NOMO-1 (cell line): Measurements from ENCODE around the gene AKAP4.

Source experiments
- DNase-seq, 2 experiments: peaks; one replicate each; lab custom pipeline; 2025; ENCODE audit not compliant: unreplicated experiment in 2 of 2; lab: John Stamatoyannopoulos, UW

The AKAP4 gene, protein sequence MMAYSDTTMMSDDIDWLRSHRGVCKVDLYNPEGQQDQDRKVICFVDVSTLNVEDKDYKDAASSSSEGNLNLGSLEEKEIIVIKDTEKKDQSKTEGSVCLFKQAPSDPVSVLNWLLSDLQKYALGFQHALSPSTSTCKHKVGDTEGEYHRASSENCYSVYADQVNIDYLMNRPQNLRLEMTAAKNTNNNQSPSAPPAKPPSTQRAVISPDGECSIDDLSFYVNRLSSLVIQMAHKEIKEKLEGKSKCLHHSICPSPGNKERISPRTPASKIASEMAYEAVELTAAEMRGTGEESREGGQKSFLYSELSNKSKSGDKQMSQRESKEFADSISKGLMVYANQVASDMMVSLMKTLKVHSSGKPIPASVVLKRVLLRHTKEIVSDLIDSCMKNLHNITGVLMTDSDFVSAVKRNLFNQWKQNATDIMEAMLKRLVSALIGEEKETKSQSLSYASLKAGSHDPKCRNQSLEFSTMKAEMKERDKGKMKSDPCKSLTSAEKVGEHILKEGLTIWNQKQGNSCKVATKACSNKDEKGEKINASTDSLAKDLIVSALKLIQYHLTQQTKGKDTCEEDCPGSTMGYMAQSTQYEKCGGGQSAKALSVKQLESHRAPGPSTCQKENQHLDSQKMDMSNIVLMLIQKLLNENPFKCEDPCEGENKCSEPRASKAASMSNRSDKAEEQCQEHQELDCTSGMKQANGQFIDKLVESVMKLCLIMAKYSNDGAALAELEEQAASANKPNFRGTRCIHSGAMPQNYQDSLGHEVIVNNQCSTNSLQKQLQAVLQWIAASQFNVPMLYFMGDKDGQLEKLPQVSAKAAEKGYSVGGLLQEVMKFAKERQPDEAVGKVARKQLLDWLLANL

GRCh38 chrX:50200907-50201306, at the start of gene AKAP4:
Gene AKAP4, minus strand, starts transcription at chrX:50201007. Its CDS starts 118 bp downstream, at chrX:50200889.
- DNase-seq = no peak

GRCh38 chrX:50211510-50211909, 10.7 kb upstream of the AKAP4 start:
- DNase-seq = peak in 1 of 2 experiments; percentile 2

DNA sequence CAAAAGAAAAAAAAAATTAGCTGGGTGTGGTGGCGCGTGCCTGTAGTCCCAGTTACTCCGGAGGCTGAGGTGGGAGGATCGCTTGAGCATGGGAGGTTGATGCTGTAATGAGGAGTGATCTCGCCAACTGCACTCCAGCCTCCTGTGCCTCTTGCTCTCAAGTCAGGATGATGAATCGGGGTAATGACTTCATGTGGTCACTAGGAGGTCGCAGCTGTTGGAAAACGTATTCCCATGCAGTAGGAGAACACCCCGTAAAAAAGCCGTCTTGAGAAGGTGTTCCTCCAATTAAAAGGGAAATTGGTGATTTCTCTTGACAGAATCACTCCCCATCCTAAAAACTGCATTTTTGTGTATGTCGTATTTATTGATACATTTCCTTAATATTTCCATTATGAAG, 5.9 kb upstream of the AKAP4 start:
- no peak for DNase-seq

- DNase-seq = peak; percentile 71 to 74
Observed at GRCh38 chrX:50204364-50204899, 3.6 kb upstream of the AKAP4 start, which contains the start of gene CCNB3. Gene CCNB3, plus strand, starts transcription at chrX:50204765. Its CDS starts 80,399 bp downstream, at chrX:50285164.

GRCh38 chrX:50202539-50202938, 1.7 kb upstream of the AKAP4 start:
- no peak for DNase-seq

GRCh38 chrX:50198348-50198747, 2.5 kb downstream of the AKAP4 start:
- no peak for DNase-seq

DNA sequence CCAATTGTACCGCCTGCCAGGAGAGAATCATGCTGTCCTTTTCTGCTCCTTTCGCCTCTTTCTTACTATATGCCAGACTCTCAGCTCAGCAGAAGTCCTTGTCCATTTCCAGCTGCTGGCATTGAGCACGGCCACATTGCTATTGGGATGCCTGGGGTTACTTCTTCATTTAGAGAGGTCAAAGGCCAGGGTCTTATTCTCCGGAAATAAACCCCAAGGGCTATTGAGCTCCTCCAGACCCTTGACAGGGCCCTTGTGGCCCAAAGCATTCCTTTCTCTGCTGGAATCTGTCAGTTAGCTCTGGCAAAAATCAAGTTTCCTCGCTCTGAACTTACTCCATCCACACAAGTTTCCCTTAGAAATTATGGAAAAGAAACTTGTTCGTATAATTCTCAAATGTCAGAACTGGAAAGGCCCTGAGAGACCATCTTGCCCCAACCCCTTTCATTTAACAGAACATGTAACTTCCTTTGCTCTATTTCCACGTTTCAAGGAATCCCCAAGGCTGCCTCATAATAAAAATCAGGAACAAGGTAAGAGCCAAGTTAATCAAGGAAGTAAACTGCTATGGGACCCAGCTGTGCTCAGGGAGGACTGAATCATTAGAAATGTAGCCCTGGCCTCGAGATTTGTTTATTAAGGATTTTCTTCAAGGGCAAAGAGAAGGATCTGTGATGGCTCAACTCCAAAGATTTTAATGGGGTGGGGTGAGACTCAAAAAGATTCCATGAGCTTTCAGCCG, 11.8 kb downstream of the AKAP4 start:
- DNase-seq = no peak

GRCh38 chrX:50183891-50184290, 16.9 kb downstream of the AKAP4 start:
- no peak for DNase-seq

GRCh38 chrX:50180073-50180940, 20.5 kb downstream of the AKAP4 start:
- DNase-seq = no peak

DNA sequence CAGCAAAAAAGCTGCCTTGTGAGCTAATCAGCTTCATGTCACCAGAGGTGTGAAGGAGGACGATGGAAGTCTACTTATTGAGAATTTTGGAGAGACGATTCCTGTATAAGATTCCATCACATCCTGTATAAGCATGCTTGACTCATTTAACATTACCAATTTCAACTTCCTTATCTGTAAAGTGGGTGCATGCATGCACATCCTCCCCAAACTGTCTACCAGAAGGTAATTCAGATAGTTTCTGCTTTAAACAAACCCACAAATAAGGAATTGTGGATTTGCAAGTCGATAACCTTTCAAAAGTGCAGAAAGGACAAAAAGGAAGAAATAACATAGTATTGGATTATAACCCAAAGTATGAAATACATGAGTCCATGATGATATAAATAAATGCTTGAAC, 31.1 kb downstream of the AKAP4 start:
- no peak for DNase-seq

GRCh38 chrX:50168241-50168687, 32.5 kb downstream of the AKAP4 start:
- no peak for DNase-seq

DNA sequence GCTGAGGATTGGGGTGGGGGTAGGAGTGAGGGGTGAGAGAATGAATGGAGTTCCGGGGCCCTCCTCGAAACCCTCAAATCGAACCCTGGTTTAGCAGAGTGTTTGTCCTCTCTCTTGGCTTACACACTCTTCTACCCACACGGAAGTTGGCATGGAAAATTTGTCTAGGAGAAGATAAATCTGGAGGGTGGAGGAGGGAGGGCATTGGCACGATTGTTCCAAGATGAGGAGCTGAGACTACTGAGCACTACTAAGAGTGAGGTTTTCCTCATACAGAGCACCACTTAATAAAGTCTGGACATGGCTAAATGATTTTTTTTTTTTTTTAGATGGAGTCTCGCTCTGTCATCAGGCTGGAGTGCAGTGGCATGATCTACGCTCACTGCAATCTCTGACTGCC, 33.4 kb downstream of the AKAP4 start:
- no peak for DNase-seq

DNA sequence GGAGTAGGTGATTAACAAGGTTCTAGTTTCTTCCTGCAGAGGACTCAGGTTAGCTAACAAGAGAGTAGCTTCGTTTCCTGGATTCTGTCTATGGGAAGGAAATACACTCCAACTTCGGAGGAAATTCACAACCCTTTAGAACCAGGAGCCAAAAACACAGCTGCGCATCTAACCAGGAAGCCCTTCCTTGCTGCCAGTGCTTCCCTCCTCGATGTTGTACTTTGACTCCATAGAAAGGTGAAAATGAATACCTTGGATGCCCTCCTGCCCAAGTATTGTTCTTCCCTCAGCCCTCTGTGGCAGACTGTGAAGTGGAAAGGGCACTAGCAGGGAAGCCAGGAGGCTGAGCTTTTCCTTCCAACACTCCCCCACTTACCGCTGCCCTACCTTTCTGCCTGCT, 35.1 kb downstream of the AKAP4 start:
- no peak for DNase-seq

GRCh38 chrX:50161127-50161526, 39.7 kb downstream of the AKAP4 start:
- no peak for DNase-seq

DNA sequence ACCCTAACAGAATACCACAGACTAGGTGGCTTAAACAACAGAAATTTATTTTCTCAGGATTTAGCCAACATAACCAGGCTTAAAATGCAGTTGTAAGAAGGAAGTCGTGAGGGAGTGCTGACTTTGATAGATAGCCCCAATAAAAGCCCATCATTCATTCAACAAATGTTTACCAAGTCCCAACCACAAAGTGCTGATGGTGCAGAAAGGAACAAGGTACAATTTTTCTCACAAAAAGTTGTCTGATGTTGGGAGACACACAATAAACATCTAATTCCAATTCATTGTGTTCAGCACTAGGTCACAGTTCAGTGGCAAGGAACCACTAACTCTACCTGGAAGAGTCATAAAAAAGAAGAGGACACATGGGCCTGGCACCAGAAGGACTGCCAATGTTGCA, 42.2 kb downstream of the AKAP4 start:
- no peak for DNase-seq

- DNase-seq = no peak
Observed at GRCh38 chrX:50157545-50158135, 43.2 kb downstream of the AKAP4 start.

- DNase-seq = no peak
Observed at GRCh38 chrX:50154429-50154828, 46.4 kb downstream of the AKAP4 start.

DNA sequence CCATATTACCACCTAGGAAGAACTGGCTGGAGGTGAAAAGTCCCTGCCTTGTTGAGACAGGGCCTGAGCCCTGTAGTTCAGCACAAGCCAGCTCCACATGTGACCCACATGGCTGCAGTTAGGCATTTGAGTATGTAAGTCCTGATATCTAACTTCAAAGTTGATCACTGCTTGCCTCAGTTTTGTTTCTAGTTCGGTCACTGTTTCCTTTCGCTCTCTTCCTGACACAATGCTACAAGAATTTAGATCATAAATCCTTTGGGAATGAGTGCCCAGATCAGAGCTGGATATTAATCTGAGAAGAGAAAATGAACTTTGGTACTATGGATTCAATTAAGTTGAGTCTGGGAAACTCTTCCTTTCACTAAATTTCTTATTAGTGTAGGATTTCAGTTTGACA, 48.4 kb downstream of the AKAP4 start:
- DNase-seq = no peak

- no peak for DNase-seq
Observed at GRCh38 chrX:50147972-50148371, 52.8 kb downstream of the AKAP4 start.
